Stimulated activated CD8-positive, alpha-beta memory T cell treated with anti-CD3 and anti-CD28 coated beads, Interleukin-15, amount 100 ng/mL, for 4 hours (primary cell): ENCODE results near the gene ABCA2.

Source experiments
- DNase-seq, 2 donors: peaks; one replicate each; pipeline ENCODE4 v3.0.0-alpha.2; 2020; ENCODE audit warnings: low read depth in 2 of 2

The ABCA2 gene

DNA sequence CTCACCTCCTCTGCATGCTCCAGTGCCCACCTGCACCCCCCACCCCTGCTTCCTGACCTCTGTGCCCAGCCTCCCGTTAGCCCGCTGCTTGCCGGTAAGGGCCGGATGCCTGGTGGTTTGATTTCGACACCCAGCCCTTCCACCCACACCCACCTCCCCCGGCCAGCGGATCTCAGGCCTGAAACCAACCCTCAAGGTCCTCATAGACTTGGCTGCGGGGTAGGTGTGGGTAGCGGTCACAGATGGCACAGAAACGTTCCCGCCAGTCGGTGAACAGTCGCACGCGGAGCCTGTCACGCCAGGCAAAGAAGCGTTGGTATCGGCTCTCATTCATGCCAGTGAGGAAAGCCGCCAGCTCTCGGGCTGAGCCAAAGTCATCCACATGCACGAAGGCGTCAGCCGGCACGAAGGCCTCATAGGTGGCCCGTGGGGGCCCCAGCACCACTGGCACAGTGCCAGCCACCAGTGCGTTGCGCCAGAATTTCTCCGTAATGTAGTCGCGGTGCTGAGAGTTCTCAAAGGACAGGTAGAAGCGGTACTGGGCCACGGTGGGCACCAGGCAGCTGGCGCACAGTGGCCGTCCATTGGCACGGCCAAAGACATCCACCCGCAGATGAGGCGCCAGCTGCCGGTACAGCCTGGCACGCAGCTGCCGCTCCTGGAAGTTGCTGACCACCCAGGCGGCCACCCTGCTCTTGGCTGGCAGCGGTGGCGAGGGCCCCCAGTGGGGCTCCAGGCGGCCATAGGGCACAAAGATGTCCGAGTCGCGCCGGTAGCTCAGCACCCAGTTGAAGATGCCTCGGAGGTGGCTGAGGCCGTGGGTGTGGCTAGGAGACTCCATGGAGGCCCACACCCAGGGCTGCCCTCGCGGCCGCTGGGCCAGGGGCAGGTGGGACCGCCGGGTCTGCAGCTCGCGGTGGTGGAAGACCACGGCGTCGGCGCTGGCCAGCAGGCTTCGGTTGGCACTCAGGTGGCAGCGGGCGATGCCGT is 2.8 kb upstream of the ABCA2 start:
- DNase-seq = no peak

- no peak for DNase-seq
These were observed 2.0 kb upstream of the ABCA2 start for GRCh38 chr9:137030006-137030405.

GRCh38 chr9:137029058-137029936 is 1.3 kb upstream of the ABCA2 start:
- peak in 1 of 2 donors; percentile 40 for DNase-seq

- peak in 1 of 2 donors; percentile 42 for DNase-seq
These were observed 423 bp upstream of the ABCA2 start for GRCh38 chr9:137028263-137029057.

DNA sequence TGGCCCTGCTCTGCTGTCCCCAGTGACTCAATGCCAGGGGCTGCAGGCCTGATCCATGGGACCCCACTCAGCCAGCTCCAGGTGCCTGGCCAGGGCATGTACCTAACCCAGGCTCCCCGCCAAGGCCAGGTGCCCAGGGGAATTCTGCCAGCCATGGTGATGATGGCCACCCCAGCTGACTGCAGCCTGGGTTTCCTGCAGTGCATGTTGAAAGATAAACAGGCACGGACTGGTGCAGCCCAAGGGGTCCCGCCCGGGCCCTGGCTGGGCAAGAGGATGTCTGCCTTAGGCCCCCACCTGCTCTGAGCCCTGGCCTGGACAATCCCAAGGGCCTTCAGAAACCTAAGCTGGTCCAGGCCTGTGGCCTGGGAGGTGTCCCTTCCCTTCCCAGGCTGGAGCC is 1.2 kb downstream of the ABCA2 start:
- DNase-seq = no peak

- no peak for DNase-seq
These were observed 1.7 kb downstream of the ABCA2 start for GRCh38 chr9:137026384-137026783.

- no peak for DNase-seq
These were observed 2.5 kb downstream of the ABCA2 start for GRCh38 chr9:137025517-137025966.

DNA sequence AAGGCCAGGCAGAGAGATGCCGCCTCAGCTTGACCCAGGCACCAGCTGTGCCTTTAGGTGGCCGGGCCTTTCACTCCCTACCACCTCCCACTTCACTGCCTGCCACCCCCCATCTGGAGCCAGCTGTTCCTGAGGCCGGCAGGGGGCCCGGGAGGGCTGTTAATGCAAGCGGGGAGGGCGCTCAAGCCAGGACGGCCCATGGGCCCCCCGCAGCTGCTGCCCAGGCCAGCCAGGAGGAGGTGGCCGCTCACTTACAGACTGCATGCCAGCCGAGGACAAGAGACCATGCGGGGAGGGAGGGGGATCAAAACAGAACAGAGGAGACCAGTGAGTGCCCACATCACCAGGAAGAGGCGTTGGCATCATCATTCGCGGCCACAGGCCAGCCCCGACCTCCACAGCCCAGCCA is 4.5 kb downstream of the ABCA2 start:
- no peak for DNase-seq

GRCh38 chr9:137023157-137023556 is 4.9 kb downstream of the ABCA2 start:
- no peak for DNase-seq

- DNase-seq = no peak
These were observed 5.4 kb downstream of the ABCA2 start for GRCh38 chr9:137022662-137023008.

GRCh38 chr9:137021979-137022661 is 5.9 kb downstream of the ABCA2 start:
- DNase-seq = peak; percentile 42 to 52

- DNase-seq = no peak
These were observed 6.5 kb downstream of the ABCA2 start for GRCh38 chr9:137021568-137021978.

DNA sequence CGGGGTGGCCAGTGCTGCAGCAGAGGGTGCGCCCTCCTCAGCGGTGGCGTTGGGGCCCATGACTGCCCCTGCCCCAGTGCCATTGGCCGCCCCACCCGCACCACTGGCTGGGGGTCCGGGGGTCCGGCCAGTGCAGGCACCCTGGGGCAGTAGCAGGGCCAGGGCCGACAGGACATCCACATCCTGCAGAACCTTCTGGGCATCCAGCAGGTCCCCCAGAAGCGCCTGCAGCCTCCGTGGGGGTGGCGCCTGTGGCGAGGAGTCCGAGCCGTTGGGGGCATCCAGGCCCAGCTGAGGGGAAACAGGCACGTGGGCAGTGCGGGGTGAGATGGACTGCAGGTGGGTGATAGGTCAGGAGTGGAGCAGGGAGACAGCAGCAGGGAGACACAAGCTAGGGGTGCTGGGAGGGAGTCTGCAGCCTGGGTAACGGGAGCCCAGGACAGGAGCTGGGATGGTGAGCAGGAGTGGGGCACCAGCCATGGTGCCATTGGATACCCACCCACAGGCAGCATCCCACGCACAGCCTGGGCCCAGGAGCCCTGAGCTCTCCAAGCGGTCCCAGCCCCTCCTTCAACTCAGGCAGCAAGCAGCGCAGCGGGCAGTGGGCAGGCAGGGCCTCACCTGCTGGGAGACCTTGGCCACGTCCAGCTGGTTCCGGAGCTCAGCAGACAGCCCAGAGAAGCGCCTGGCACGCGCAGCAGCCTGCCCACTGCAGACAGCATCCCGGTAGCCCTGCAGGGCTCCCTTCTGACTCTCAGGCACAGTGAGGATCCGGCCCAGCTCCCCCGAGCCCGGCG is 7.1 kb downstream of the ABCA2 start:
- no peak for DNase-seq

DNA sequence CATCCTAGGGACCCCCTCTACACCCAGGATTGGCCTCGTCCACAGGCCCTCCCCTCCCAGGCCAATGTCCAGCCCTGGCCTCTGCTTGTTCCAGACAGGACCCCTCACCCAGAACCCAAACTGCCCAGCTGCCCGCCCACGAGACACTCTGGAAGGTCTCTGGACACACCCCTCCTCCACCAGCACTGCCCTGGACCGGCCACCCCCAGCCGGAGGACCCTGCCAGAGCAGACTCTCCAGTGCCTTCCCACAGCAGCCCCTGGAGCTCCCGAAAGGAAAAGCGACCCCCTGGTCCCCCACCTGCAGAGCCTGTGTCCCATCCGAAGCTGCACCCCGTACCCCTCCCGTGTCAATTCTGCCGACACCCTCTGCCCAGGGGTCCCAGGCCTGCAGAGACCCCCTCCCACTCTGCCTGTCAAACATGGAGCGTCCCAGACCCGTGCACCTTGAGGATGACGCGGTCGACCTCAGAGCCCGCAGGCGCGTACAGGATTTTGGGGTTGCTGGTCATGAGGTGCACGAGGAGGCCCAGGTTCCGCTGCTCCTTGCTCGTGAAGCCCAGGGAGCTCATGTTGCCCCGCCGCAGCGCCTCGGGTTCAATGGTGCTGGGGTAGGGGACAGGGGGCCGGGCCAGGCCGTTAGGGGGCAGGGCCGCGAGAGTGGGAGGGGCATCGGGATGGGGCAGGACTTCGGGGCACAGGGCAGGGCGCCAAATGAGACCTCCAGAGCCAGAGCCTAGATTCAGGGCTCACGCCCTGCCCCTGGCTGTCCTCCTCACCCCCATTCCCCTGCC is 8.0 kb downstream of the ABCA2 start:
- DNase-seq = no peak

GRCh38 chr9:137018761-137019559 is 9.1 kb downstream of the ABCA2 start:
- DNase-seq = no peak

GRCh38 chr9:137017791-137018497 is 10.1 kb downstream of the ABCA2 start:
- no peak for DNase-seq

DNA sequence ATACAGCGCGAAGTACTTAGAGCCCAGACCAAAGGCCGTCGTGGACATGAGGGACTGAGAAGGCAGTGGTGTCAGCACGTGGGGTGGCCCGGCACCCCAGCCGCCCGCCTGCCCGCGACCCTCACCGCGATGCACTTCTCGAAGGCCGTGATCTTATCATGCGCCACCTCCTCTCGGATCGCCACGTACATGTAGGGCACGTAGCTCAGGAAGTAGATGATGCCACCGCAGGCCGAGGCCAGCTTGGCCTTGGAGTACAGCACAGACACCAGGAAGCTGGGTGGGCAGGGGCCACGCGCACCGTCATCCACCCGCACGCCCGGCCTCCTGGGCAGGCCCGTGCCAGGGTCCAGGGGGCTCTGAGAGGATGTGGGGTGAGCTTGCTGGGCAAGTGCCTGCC is 11.0 kb downstream of the ABCA2 start:
- DNase-seq = no peak

- no peak for DNase-seq
These were observed 11.6 kb downstream of the ABCA2 start for GRCh38 chr9:137016436-137016835.
